Lung (tissue), 12 donors: ENCODE measurements around the gene TRIM71. TPM values are rescaled to one million over a fixed set of nuclear protein-coding genes. Genes with fewer than 3 reads are reported as not detected.
"Not testable (repeated sequence)": the region's sequence is repeated elsewhere in the genome, so short reads cannot be mapped to it uniquely, and the experiment has no call there.

Experiments
- ATAC-seq: fragments of 200-7000 bp; cut with Tn5 transposase; one replicate; pipeline ENCODE4 v1.9.1; 2020; ENCODE audit warnings: moderate number of reproducible peaks; ENCODE audit not compliant: insufficient read depth, low FRiP score
- DNase-seq, 3 donors: peaks; one replicate each; pipeline ENCODE4 v3.0.0-alpha.2; 2013 to 2017
- H3K27ac ChIP-seq, 2 donors: one replicate each; pipeline ENCODE4 v1.5.1; 2013; ENCODE audit warnings: mild to moderate bottlenecking in 2 of 2, moderate library complexity in 2 of 2, control low read depth in 1 of 2, inconsistent platforms in 1 of 2, low read depth in 1 of 2, low read length in 1 of 2
- H3K27me3 ChIP-seq, 3 donors: one replicate each; pipeline ENCODE4 v1.5.1; 2013; ENCODE audit warnings: low read length in 2 of 3; ENCODE audit not compliant: control insufficient read depth in 3 of 3, insufficient read depth in 3 of 3
- H3K36me3 ChIP-seq, 4 donors: one replicate each; pipeline ENCODE4 v1.5.1; 2013; ENCODE audit warnings: low read length in 4 of 4, mild to moderate bottlenecking in 1 of 4, moderate library complexity in 1 of 4; ENCODE audit not compliant: control insufficient read depth in 4 of 4, insufficient read depth in 4 of 4
- H3K4me1 ChIP-seq, 5 donors: one replicate each; pipeline ENCODE4 v1.5.1; 2013; ENCODE audit warnings: low read length in 5 of 5, mild to moderate bottlenecking in 2 of 5, moderate library complexity in 1 of 5; ENCODE audit not compliant: control insufficient read depth in 5 of 5, insufficient read depth in 5 of 5
- H3K4me3 ChIP-seq: one replicate; pipeline ENCODE4 v1.5.1; 2013; ENCODE audit warnings: mild to moderate bottlenecking, control low read depth, moderate library complexity
- H3K9ac ChIP-seq, 2 donors: one replicate each; pipeline ENCODE4 v1.5.1; 2013; ENCODE audit warnings: low read length in 2 of 2, control low read depth in 1 of 2; ENCODE audit not compliant: insufficient read depth in 1 of 2
- H3K9me3 ChIP-seq, 4 donors: one replicate each; pipeline ENCODE4 v1.5.1; 2013; ENCODE audit warnings: low read length in 3 of 4, mild to moderate bottlenecking in 1 of 4, moderate library complexity in 1 of 4; ENCODE audit not compliant: control insufficient read depth in 4 of 4, insufficient read depth in 3 of 4
- CTCF ChIP-seq: IDR thresholded peaks from 2 replicates; pipeline ENCODE4 v1.5.1; 2012; ENCODE audit warnings: mild to moderate bottlenecking; ENCODE audit errors: control extremely low read depth, extremely low read depth
- WGBS, 2 donors: extraction: QIAGEN DNeasy Blood & Tissue Kit; methylation state at CpG; one replicate each; pipeline ENCODE4 v1.1.7; 2013; 5-methylcytosine and 5-hydroxymethylcytosine counted together
- polyA plus RNA-seq, 2 donors: library from polyadenylated mRNA; stranded (reverse); fragments of 200-250 nt; gene quantifications; one replicate each; pipeline ENCODE4 v1.2.1, GENCODE V29; 2013
- total RNA-seq, 2 donors: library from RNA; depleted of rRNA in 1 of 2; stranded (reverse); fragments of >200 nt in 1 of 2; gene quantifications; one replicate each; pipeline ENCODE4 v1.2.1, GENCODE V29; 2014 to 2021
- donor health status: control.
- donor health status: control.
- donor health status: Bipolar disorder and iron deficiency.
- donor health status: healthy.
- donor health status: DM: yes; HTN: yes; CAD: no.

The TRIM71 gene
- total and polyA plus RNA-seq, 4 donors, result 0.45 to 9.9 (median 2.0) TPM

DNA sequence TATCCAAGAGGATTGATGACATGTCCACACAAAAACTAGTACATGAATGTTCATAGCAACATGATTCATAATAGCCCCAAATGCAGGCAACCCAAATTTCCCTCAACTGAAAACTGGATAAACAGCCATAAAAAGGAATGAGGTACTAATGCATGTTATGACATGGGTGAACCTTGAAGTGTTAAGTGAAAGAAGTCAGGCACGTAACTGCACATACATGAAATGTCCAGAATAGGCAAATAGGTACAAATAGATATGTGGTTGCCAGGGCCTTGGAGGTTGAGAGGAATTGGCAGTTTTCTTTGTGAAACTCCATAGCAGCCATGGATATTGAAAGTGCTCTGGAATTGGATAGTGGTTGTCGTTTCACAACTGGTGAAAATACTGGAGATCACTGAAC, 81.5 kb downstream of the TRIM71 start:
- peaks cover 0 to 2% (median 0%) of the 10 kb centered on the region in 4 donors for H3K9me3 ChIP-seq
- H3K9ac ChIP-seq, result no peak overlapping the region
- DNase-seq (no peak), ATAC-seq (no peak)
- peaks cover 0 to 9% (median 3%) of the 10 kb centered on the region in 5 donors for H3K4me1 ChIP-seq
- no peaks in the 10 kb centered on the region for H3K36me3 ChIP-seq
- TF ChIP-seq CTCF, result no peak
- 94 to 98% methylated on average over 2 of the region's 2 CpGs for WGBS, 2 donors
- no peak overlapping the region for H3K27ac ChIP-seq
- no peak overlapping the region for H3K4me3 ChIP-seq
- H3K27me3 ChIP-seq, result no peaks in the 10 kb centered on the region

DNA sequence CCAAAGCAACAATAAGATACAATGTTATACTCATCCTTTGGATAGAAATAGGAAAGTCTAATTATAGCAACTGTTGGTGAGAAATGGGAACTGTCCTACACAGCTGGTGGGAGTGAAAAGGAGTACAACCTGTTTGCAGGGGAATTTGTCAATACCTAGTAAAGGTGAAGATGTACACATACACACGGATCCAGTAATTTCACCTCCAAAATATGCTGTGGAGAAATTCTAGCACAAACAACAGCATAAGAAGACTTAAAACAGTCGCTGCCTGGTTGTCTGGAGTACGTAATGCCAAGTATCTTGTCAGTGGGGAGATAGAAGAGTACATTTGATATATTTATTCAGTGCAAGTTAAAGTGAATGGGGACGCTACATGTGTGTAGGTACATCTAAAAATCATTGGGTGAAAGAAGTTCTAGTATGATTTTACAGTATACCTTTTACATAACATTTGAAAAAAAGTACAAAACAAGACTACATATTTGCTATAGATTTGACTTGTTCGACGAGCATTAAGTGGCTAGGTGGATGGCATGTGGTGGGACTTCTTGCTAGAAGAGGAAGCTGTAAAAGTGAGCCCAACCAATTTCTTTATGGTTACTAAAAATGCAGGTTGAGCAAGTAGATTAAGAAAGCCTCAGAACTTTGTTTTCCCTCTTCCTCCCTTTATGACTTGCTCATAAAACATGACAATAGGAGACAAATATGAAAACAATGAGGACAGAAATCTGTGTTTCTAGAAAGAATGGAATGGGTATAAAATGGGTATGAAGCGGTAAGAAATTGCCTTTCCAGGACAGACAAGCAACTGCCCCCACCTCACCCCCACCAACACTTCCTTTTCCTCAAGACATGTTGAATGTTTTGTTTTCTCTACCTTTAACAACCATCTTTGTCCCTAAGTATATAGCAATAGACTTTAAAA, 83.5 kb downstream of the TRIM71 start:
- TF ChIP-seq CTCF, result no peak
- Histone ChIP-seq H3K9ac (no peak overlapping the region), H3K4me1 (peaks cover 0 to 5% (median 3%) of the 10 kb centered on the region in 5 donors), H3K9me3 (peaks cover 0 to 2% (median 0%) of the 10 kb centered on the region in 4 donors), H3K27me3 (no peaks in the 10 kb centered on the region), H3K4me3 (no peak overlapping the region), H3K27ac (no peak overlapping the region), H3K36me3 (no peaks in the 10 kb centered on the region)
- no peak for ATAC-seq
- WGBS, 2 donors, result 52 to 66% methylated on average over 7 of the region's 7 CpGs
- DNase-seq, result no peak

GRCh38 chr3:32902887-32903371, 85.1 kb downstream of the TRIM71 start:
- DNase-seq (peak; percentile 38 to 57 (median 49)), ATAC-seq (peak; percentile 62)

DNA sequence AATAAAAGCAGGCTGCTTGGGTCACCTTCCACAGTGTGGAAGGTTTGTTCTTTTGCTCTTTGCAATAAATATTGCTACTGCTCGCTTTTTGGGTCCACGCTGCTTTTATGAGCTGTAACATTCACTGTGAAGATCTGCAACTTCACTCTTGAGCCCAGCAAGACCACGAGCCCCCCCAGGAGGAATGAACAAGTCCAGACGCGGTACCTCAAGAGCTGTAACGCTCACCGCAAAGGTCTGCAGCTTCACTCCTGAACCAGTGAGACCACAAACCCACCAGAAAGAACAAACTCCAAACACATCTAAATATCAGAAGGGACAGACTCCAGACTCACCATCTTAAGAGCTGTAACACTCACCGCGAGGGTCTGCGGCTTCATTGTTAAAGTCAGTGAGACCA, 86.2 kb downstream of the TRIM71 start:
- ATAC-seq, result no peak
- Histone ChIP-seq H3K4me3 (no peak overlapping the region), H3K36me3 (no peaks in the 10 kb centered on the region), H3K9me3 (peaks cover 0 to 2% (median 0%) of the 10 kb centered on the region in 4 donors), H3K9ac (no peak overlapping the region), H3K4me1 (peaks cover 0 to 2% (median 0%) of the 10 kb centered on the region in 5 donors), H3K27ac (no peak overlapping the region), H3K27me3 (no peaks in the 10 kb centered on the region)
- no peak for DNase-seq
- 95 to 97% methylated on average over 10 of the region's 10 CpGs for WGBS, 2 donors
- no peak for TF ChIP-seq CTCF

More at GRCh38 chr3:32902887-32903371, 85.1 kb downstream of the TRIM71 start:
- not testable (repeated sequence) for H3K36me3 ChIP-seq, H3K27ac ChIP-seq, H3K4me1 ChIP-seq, H3K27me3 ChIP-seq, H3K9ac ChIP-seq, H3K9me3 ChIP-seq, H3K4me3 ChIP-seq
- 35 to 41% methylated on average over 27 to 31 of the region's 31 CpGs for WGBS, 2 donors
